Spleen (tissue), 11 donors: ENCODE data around the gene CTSZ. TPM values are rescaled to one million over a fixed set of nuclear protein-coding genes. Genes with fewer than 3 reads are reported as not detected.

ENCODE experiments used
- DNase-seq: peaks from one replicate; pipeline ENCODE4 v3.0.0-alpha.2; 2020
- H3K27ac ChIP-seq, 8 donors: fragments of 200-600 bp; sonication (generic) in 7 of 8; 1 replicate in 4 of 8; 2 replicates in 4 of 8; pipeline versions ENCODE4 v1.5.0 to v1.8.0; 2016 to 2021; ENCODE audit warnings: inconsistent platforms in 4 of 8, mild to moderate bottlenecking in 4 of 8, moderate library complexity in 1 of 8
- H3K27me3 ChIP-seq, 7 donors: fragments of 200-600 bp; sonication (generic) in 6 of 7; replicated peaks in 1 of 7; 1 replicate in 4 of 7; 2 replicates in 3 of 7; pipeline versions ENCODE4 v1.5.0 to v1.8.0; 2016 to 2021; ENCODE audit warnings: inconsistent platforms in 3 of 7, mild to moderate bottlenecking in 1 of 7
- H3K36me3 ChIP-seq, 6 donors: fragments of 200-600 bp; sonication (generic) in 5 of 6; 1 replicate in 4 of 6; 2 replicates in 2 of 6; pipeline versions ENCODE4 v1.5.0 to v1.8.0; 2016 to 2021; ENCODE audit warnings: inconsistent platforms in 2 of 6
- H3K4me1 ChIP-seq, 6 donors: fragments of 200-600 bp; sonication (generic) in 5 of 6; 1 replicate in 3 of 6; 2 replicates in 3 of 6; pipeline versions ENCODE4 v1.5.0 to v1.8.0; 2016 to 2021; ENCODE audit warnings: inconsistent platforms in 3 of 6
- H3K4me3 ChIP-seq, 8 donors: fragments of 200-600 bp; sonication (generic) in 7 of 8; 1 replicate in 4 of 8; 2 replicates in 4 of 8; pipeline versions ENCODE4 v1.5.0 to v1.8.0; 2016 to 2021; ENCODE audit warnings: inconsistent platforms in 4 of 8, mild to moderate bottlenecking in 4 of 8, moderate library complexity in 2 of 8
- H3K9me3 ChIP-seq, 8 donors: fragments of 200-600 bp; sonication (generic) in 7 of 8; 1 replicate in 4 of 8; 2 replicates in 4 of 8; pipeline versions ENCODE4 v1.5.0 to v1.8.0; 2016 to 2021; ENCODE audit warnings: inconsistent platforms in 4 of 8
- CTCF ChIP-seq, 11 experiments: fragments of 200-600 bp in 7 of 11; fragments of 450-650 bp in 4 of 11; sonication (generic) in 4 of 11; IDR thresholded peaks in 8 of 11; conservative IDR thresholded peaks in 3 of 11; 1 replicate in 7 of 11; 2 replicates in 4 of 11; pipeline versions ENCODE4 v1.4.0 to v1.8.0; 2016 to 2021; ENCODE audit warnings: antibody characterized with exemption in 11 of 11, inconsistent platforms in 4 of 11, mild to moderate bottlenecking in 1 of 11
- POLR2A ChIP-seq, 3 donors: fragments of 450-650 bp; IDR thresholded peaks; one replicate each; pipeline ENCODE4 v1.5.1; 2017; ENCODE audit warnings: antibody characterized with exemption in 3 of 3, mild to moderate bottlenecking in 1 of 3
- POLR2AphosphoS5 ChIP-seq, 3 donors: sonication (generic); formaldehyde crosslinking; IDR thresholded peaks; one replicate each; pipeline ENCODE4 v1.5.1; 2017; ENCODE audit warnings: antibody characterized with exemption in 3 of 3
- WGBS, 5 donors: extraction: QIAGEN DNeasy Blood & Tissue Kit in 3 of 5; methylation state at CpG; one replicate each; pipeline versions ENCODE4 v1.1.5 to v1.1.7; 2013 to 2018; 5-methylcytosine and 5-hydroxymethylcytosine counted together
- intact Hi-C: fragments of 100-400 bp; cut with DNase I; formaldehyde crosslinking; loops from one replicate; pipeline ENCODE4 v1.15.0; 2023; ENCODE audit warnings: low total_unique reads
- polyA plus RNA-seq, 3 donors: library from polyadenylated mRNA; stranded (reverse); fragments of 200-250 nt; gene quantifications; one replicate each; pipeline ENCODE4 v1.2.1, GENCODE V29; 2013
- total RNA-seq, 7 donors: library from RNA; depleted of rRNA in 3 of 7; stranded (reverse); fragments of >200 nt in 3 of 7; fragmentation: NEBNext Ultra II Directional in 4 of 7; extraction: Animal tissue kit (Norgen Biotek cat#: 25700) in 4 of 7; gene quantifications; one replicate each; pipeline versions ENCODE4 v1.1.0 to v1.2.1, GENCODE V29; 2016 to 2021
- donor health status: healthy with polysubstance abuse.
- donor health status: DM: no; HTN: no; CAD: no; lungs with moderate emphysema.
- donor health status: DM: no; HTN: no; CAD: no.
- donor health status: Bipolar disorder and iron deficiency.
- donor health status: healthy.
- donor health status: DM: no; HTN: no; CAD: no.
- donor health status: DM: yes; HTN: yes; CAD: no.

CTSZ gene
- total and polyA plus RNA-seq, 10 donors, result 198 to 286 (median 230) TPM

GRCh38 chr20:58997141-58997770 lies 9.8 kb downstream of the CTSZ start:
- Histone ChIP-seq H3K9me3 (no peaks in the 10 kb centered on the region), H3K4me1 (peaks cover 0 to 59% (median 21%) of the 10 kb centered on the region in 6 donors), H3K4me3 (no peak overlapping the region), H3K36me3 (peaks cover 10 to 100% (median 97%) of the 10 kb centered on the region in 6 donors), H3K27ac (no peak overlapping the region), H3K27me3 (no peaks in the 10 kb centered on the region)
- TF ChIP-seq POLR2A (IDR thresholded peaks at IDR 0.05), result no peak
- peak; percentile 25 to 67 (median 47) for TF ChIP-seq POLR2AphosphoS5 (IDR thresholded peaks at IDR 0.05)
- intact Hi-C loops, result no loop called here
- WGBS, 5 donors, result 91 to 95% (median 94%) methylated on average over 24 of the region's 24 CpGs
- no peak for DNase-seq

GRCh38 chr20:58996226-58996611 lies 10.8 kb downstream of the CTSZ start:
- Histone ChIP-seq H3K27me3 (no peaks in the 10 kb centered on the region), H3K4me3 (no peak overlapping the region), H3K36me3 (peaks cover 10 to 100% (median 97%) of the 10 kb centered on the region in 6 donors), H3K4me1 (peaks cover 0 to 48% (median 19%) of the 10 kb centered on the region in 6 donors), H3K27ac (peak overlapping the region in 1 of 8 donors; percentile 6), H3K9me3 (no peaks in the 10 kb centered on the region)
- intact Hi-C loops, result no loop called here
- TF ChIP-seq POLR2A (IDR thresholded peaks at IDR 0.05) (no peak), CTCF (IDR thresholded peaks at IDR 0.05 in 8 of 11, conservative IDR thresholded peaks at IDR 0.05 in 3 of 11) (no peak), POLR2AphosphoS5 (IDR thresholded peaks at IDR 0.05) (peak in 2 of 3 donors; percentile 19 to 62)
- no peak for DNase-seq
- WGBS, 5 donors, result 90 to 95% (median 93%) methylated on average over 12 of the region's 12 CpGs

GRCh38 chr20:58995461-58996225 lies 11.4 kb downstream of the CTSZ start:
- intact Hi-C loops, result no loop called here
- peak overlapping the region in 3 of 8 donors; percentile 6 to 60 (median 9) for H3K27ac ChIP-seq
- H3K4me3 ChIP-seq, result no peak overlapping the region
- no peaks in the 10 kb centered on the region for H3K9me3 ChIP-seq
- 88 to 91% (median 91%) methylated on average over 18 of the region's 18 CpGs for WGBS, 5 donors
- peaks cover 0 to 43% (median 19%) of the 10 kb centered on the region in 6 donors for H3K4me1 ChIP-seq
- H3K27me3 ChIP-seq, result no peaks in the 10 kb centered on the region
- TF ChIP-seq POLR2A (IDR thresholded peaks at IDR 0.05) (no peak), CTCF (IDR thresholded peaks at IDR 0.05 in 8 of 11, conservative IDR thresholded peaks at IDR 0.05 in 3 of 11) (no peak), POLR2AphosphoS5 (IDR thresholded peaks at IDR 0.05) (peak; percentile 26 to 42 (median 27))
- peak; percentile 44 for DNase-seq
- peaks cover 10 to 100% (median 97%) of the 10 kb centered on the region in 6 donors for H3K36me3 ChIP-seq

GRCh38 chr20:58994390-58995159 lies 12.5 kb downstream of the CTSZ start:
- DNase-seq, result peak; percentile 72
- H3K27me3 ChIP-seq, result no peaks in the 10 kb centered on the region
- H3K4me3 ChIP-seq, result no peak overlapping the region
- peaks cover 0 to 39% (median 19%) of the 10 kb centered on the region in 6 donors for H3K4me1 ChIP-seq
- peak overlapping the region in 7 of 8 donors; percentile 25 to 70 (median 58) for H3K27ac ChIP-seq
- WGBS, 5 donors, result 79 to 87% (median 79%) methylated on average over 17 of the region's 17 CpGs
- TF ChIP-seq CTCF (IDR thresholded peaks at IDR 0.05 in 8 of 11, conservative IDR thresholded peaks at IDR 0.05 in 3 of 11) (no peak), POLR2A (IDR thresholded peaks at IDR 0.05) (peak in 1 of 3 donors; percentile 3), POLR2AphosphoS5 (IDR thresholded peaks at IDR 0.05) (peak in 1 of 3 donors; percentile 57)
- H3K9me3 ChIP-seq, result no peaks in the 10 kb centered on the region
- intact Hi-C loops, result no loop called here
- peaks cover 10 to 100% (median 99%) of the 10 kb centered on the region in 6 donors for H3K36me3 ChIP-seq
